Measurements from ENCODE around the gene AKNA. TPM values are rescaled to one million over a fixed set of nuclear protein-coding genes. Genes with fewer than 3 reads are reported as not detected.

The AKNA gene
- total RNA-seq, 2 donors from 2014 or later, result 7.3 to 11.9 TPM

DNA sequence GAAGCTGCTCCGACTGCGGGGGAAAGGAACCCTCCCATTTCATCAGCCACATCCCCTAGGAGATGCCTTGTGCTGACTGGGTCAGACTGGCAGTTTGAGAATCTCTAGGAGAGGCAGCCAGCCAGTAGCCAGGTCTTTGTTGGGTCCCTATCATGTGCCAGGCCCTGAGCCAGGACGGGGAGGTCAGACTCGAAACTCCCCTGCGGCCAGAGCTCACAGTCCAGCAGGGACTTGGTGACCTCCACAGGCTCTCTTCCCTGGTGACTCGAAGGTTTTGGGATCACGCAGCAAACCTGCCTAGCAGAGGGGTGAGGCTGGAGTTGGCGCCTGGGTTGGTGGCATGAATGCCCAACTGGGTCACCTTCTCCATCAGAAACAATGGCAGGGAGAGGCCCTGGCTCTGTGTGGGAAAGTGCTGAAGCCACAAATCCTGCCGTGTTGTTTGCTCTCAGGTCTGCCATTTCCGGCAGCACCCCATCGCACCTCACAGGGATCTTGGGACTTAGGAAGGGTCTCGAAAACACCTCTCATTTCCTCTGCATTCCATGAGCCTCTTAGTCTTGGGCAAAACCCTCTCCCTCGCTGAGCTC lies 79.3 kb downstream of the AKNA start:
- intact Hi-C loops (cut with DNase I), result no loop called here
- H3K36me3 ChIP-seq (replicated peaks in 1 of 2; ENCODE audit: insufficient read depth in 1 of 2, low read depth in 2 of 2), result no peaks in the 10 kb centered on the region
- 91 to 92% methylated on average over 13 of the region's 13 CpGs for WGBS, 2 donors
- TF ChIP-seq, protein P1, sequence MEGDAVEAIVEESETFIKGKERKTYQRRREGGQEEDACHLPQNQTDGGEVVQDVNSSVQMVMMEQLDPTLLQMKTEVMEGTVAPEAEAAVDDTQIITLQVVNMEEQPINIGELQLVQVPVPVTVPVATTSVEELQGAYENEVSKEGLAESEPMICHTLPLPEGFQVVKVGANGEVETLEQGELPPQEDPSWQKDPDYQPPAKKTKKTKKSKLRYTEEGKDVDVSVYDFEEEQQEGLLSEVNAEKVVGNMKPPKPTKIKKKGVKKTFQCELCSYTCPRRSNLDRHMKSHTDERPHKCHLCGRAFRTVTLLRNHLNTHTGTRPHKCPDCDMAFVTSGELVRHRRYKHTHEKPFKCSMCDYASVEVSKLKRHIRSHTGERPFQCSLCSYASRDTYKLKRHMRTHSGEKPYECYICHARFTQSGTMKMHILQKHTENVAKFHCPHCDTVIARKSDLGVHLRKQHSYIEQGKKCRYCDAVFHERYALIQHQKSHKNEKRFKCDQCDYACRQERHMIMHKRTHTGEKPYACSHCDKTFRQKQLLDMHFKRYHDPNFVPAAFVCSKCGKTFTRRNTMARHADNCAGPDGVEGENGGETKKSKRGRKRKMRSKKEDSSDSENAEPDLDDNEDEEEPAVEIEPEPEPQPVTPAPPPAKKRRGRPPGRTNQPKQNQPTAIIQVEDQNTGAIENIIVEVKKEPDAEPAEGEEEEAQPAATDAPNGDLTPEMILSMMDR (IDR thresholded peaks at IDR 0.05), result no peak
- TF ChIP-seq POLR2A (IDR thresholded peaks at IDR 0.05), result no peak
- H3K4me3 ChIP-seq, result no peak overlapping the region
- H3K4me1 ChIP-seq, result no peaks in the 10 kb centered on the region
- H3K9me3 ChIP-seq, result no peaks in the 10 kb centered on the region
- no peak for ATAC-seq
- H3K27me3 ChIP-seq, result no peaks in the 10 kb centered on the region
- no peak overlapping the region for H3K27ac ChIP-seq
- DNase-seq, result peak in 3 of 4 donors; percentile 1 to 9 (median 8)

DNA sequence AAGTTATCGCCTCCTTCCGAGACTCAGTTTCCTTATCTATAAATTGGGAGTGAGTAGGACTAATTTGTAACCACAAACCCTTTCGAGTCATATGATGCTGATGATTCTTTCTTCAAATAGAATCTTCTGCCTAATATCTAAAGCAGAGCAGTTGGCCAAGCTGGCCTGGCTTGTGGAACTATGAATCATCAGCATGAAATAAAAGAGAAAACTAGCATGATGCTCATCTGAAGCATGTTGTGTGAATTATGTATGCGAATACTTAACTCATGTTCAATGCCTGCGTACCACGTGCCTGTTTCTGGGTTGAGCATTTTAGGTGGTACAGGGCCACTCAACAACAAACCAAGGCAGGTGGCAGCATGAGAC lies 79.9 kb downstream of the AKNA start:
- intact Hi-C loops (cut with DNase I), result no loop called here
- H3K36me3 ChIP-seq (replicated peaks in 1 of 2; ENCODE audit: insufficient read depth in 1 of 2, low read depth in 2 of 2), result no peaks in the 10 kb centered on the region
- H3K4me1 ChIP-seq, result no peaks in the 10 kb centered on the region
- DNase-seq (peak in 1 of 4 donors; percentile 2), ATAC-seq (no peak)
- H3K27me3 ChIP-seq, result no peaks in the 10 kb centered on the region
- H3K27ac ChIP-seq, result no peak overlapping the region
- no peak overlapping the region for H3K4me3 ChIP-seq
- TF ChIP-seq, protein P1 (IDR thresholded peaks at IDR 0.05), result no peak
- TF ChIP-seq POLR2A (IDR thresholded peaks at IDR 0.05), result no peak
- H3K9me3 ChIP-seq, result no peaks in the 10 kb centered on the region
- WGBS, 2 donors, result 93% methylated on average over 6 of the region's 6 CpGs

DNA sequence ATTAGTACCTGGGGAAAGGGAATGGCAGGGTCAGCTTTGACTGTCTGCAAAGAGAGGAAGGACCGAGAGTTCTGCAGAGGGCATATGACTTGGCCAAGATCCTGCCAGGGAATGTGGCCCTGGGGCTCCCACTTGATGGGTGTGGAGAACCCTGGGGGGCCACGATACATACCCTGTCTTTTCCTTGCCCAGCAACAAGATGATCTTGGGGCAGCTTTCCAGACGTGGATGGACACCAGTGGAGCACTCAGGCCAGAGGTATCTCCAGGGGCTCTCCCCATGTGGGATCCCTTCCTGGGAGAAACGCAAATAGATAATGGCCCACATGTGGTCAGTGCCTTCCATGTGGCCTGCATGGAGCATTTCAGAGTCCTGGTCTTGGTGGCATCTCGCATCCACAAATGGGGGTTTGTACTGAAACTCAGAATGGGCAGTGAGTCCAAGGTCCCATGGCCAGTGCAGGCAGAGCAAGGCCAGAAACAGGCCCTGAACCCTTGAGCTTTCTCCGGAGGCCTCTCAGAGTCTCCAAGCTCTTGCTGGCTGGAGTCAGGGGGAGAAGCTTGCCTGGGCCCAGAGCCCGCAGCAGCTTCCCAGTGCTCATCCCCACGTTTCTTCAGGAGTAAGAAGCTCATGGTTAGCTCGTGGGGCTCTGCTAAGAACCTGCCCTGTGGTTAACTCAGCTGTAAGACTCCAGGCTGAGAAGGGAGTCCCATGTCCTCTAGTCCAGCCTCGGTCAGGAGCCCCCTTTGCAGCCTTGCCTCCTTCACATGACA lies 83.2 kb downstream of the AKNA start:
- no peaks in the 10 kb centered on the region for H3K4me1 ChIP-seq
- DNase-seq (peak in 2 of 4 donors; percentile 1 to 8), ATAC-seq (no peak)
- H3K4me3 ChIP-seq, result no peak overlapping the region
- intact Hi-C loops (cut with DNase I), result no loop called here
- WGBS, 2 donors, result 82 to 84% methylated on average over 8 to 10 of the region's 10 CpGs
- H3K36me3 ChIP-seq (replicated peaks in 1 of 2; ENCODE audit: insufficient read depth in 1 of 2, low read depth in 2 of 2), result no peaks in the 10 kb centered on the region
- TF ChIP-seq POLR2A (IDR thresholded peaks at IDR 0.05), result no peak
- TF ChIP-seq, protein P1 (IDR thresholded peaks at IDR 0.05), result no peak
- H3K27me3 ChIP-seq, result no peaks in the 10 kb centered on the region
- H3K27ac ChIP-seq, result no peak overlapping the region
- no peaks in the 10 kb centered on the region for H3K9me3 ChIP-seq

DNA sequence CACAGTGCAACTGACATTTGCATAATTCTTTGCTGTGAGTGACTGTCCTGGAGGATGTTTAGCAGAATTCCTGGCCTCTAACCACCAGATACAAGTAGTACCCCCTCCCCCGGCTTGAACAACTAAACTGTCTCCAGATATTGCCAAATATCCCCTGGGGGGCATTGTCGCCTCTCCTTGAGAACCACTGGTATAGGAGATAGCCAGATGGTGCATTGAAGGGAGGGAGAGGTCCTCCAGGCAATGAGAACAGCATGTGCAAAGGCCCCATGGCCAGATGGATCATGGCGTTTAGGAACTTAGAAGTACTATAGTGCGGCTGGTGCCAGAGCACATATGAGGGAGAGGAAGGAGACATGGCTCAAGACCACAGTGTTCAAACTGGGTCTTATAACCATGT lies 83.8 kb downstream of the AKNA start:
- Histone ChIP-seq H3K9me3 (no peaks in the 10 kb centered on the region), H3K27me3 (no peaks in the 10 kb centered on the region), H3K4me3 (no peak overlapping the region), H3K36me3 (replicated peaks in 1 of 2; ENCODE audit: insufficient read depth in 1 of 2, low read depth in 2 of 2) (no peaks in the 10 kb centered on the region), H3K27ac (no peak overlapping the region), H3K4me1 (no peaks in the 10 kb centered on the region)
- DNase-seq (peak in 2 of 4 donors; percentile 1 to 2), ATAC-seq (no peak)
- TF ChIP-seq, protein P1 (IDR thresholded peaks at IDR 0.05), result no peak
- no peak for TF ChIP-seq POLR2A (IDR thresholded peaks at IDR 0.05)
- WGBS, 2 donors, result 93% methylated on average over 4 of the region's 4 CpGs
- intact Hi-C loops (cut with DNase I), result no loop called here
